Right kidney (tissue), 1 donor: ENCODE measurements around the gene PPM1N.
A peak's percentile ranks its signal among the peaks of the same experiment; 100 is the strongest.

Experiments
- DNase-seq: peaks from one replicate; pipeline ENCODE4 v3.0.0-alpha.2; 2016

PPM1N gene

GRCh38 chr19:45470762-45471081, 27.5 kb upstream of the PPM1N start:
- DNase-seq = no peak

GRCh38 chr19:45471111-45471930, 26.9 kb upstream of the PPM1N start:
- DNase-seq = no peak

- no peak for DNase-seq
These were observed 26.2 kb upstream of the PPM1N start for GRCh38 chr19:45471931-45472562.

- DNase-seq = peak; percentile 72
These were observed 25.5 kb upstream of the PPM1N start for GRCh38 chr19:45472563-45473366.

- no peak for DNase-seq
These were observed 24.9 kb upstream of the PPM1N start for GRCh38 chr19:45473367-45473681.

GRCh38 chr19:45473682-45474605, 24.3 kb upstream of the PPM1N start:
- no peak for DNase-seq

GRCh38 chr19:45474606-45475521, 23.4 kb upstream of the PPM1N start:
- no peak for DNase-seq

- no peak for DNase-seq
These were observed 22.5 kb upstream of the PPM1N start for GRCh38 chr19:45475537-45476291.

GRCh38 chr19:45476304-45476703, 21.9 kb upstream of the PPM1N start:
- DNase-seq = no peak

- no peak for DNase-seq
These were observed 21.1 kb upstream of the PPM1N start for GRCh38 chr19:45477186-45477585.

- DNase-seq = peak; percentile 51
These were observed 20.4 kb upstream of the PPM1N start for GRCh38 chr19:45477713-45478453.

- DNase-seq = peak; percentile 98
These were observed 19.6 kb upstream of the PPM1N start for GRCh38 chr19:45478454-45479238.

- DNase-seq = no peak
These were observed 15.2 kb upstream of the PPM1N start for GRCh38 chr19:45483033-45483432.

- DNase-seq = no peak
These were observed 13.8 kb upstream of the PPM1N start for GRCh38 chr19:45484273-45484945.

- DNase-seq = peak; percentile 76
These were observed 12.8 kb upstream of the PPM1N start for GRCh38 chr19:45485305-45486077.

- DNase-seq = no peak
These were observed 9.5 kb upstream of the PPM1N start for GRCh38 chr19:45488708-45489107.

- DNase-seq = no peak
These were observed 8.9 kb upstream of the PPM1N start for GRCh38 chr19:45489216-45489855.
